HG03280 (cell line): ENCODE measurements around the gene FAM76B.
A peak's percentile ranks its signal among the peaks of the same experiment; 100 is the strongest.
"Not testable (repeated sequence)": the region's sequence is repeated elsewhere in the genome, so short reads cannot be mapped to it uniquely, and the experiment has no call there.

Source experiments
- ATAC-seq: cut with Tn5 transposase; IDR thresholded peaks from one replicate; pipeline ENCODE4 v1.9.1; 2021; ENCODE audit warnings: mild to moderate bottlenecking, moderate library complexity; ENCODE audit not compliant: unreplicated experiment

FAM76B gene

GRCh38 chr11:95789506-95790122 lies at the start of gene FAM76B:
Gene FAM76B (minus strand): TSS chr11:95789782. CDS start chr11:95789478, 304 bp downstream.
- ATAC-seq = peak; percentile 69

DNA sequence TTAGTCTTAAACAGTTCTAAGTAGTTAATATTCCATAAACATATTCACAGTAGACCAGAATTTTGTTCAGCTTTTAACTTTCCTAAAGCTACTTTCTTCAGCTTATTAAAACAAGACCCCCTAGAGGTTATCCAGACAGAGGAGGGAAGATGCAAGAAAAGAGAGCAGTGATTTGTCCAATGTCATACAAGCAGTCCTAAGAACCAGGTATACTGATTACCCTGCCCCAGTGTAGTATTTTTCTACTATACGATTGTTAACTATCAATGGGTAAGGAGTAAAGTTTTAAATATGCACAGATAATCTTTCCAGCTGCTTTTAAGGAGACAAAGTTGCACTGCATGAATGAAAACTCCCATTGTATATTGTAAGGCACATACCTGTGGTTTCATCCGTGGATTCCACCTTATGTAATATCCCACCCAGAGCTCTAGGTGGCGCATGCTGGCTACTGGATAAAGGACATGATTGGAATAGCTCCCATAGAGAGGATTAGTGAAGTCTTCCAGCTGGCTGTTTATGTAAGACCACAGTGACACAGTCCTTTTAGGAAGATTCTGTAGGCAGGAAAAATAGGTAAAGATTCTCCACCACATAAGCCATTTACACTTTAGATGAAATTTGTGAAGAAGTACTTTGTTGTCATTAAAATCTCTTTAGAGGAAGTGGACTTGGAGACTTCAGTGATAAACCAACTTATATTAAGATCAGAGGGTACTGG lies 46.3 kb upstream of the FAM76B start:
- peak; percentile 90 for ATAC-seq

- no peak for ATAC-seq
These were observed 45.8 kb upstream of the FAM76B start for GRCh38 chr11:95835351-95835750.

DNA sequence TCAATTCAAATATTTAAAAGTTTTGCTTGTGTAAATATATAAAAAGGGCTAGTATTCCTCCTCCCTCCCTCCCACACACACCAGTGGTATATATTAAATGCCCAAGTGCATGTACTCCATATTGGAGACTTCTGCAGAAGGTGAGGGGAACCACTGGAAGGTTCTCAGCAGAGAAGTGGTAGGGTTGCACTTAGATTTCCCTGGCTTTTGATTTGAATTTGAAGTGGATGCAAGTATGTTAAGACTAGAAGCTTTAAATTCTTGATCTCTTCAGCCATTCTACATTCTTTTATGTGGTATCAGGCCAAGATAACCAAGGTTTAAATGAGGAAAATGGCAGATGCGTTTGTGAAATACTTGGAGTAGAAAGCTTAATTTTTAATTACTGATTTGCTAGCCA lies 43.8 kb upstream of the FAM76B start:
- no peak for ATAC-seq

- ATAC-seq = no peak
These were observed 43.2 kb upstream of the FAM76B start for GRCh38 chr11:95832763-95833162.

GRCh38 chr11:95831198-95831883 lies 41.8 kb upstream of the FAM76B start:
- ATAC-seq = no peak

GRCh38 chr11:95829580-95830259 lies 40.1 kb upstream of the FAM76B start:
- ATAC-seq = no peak

DNA sequence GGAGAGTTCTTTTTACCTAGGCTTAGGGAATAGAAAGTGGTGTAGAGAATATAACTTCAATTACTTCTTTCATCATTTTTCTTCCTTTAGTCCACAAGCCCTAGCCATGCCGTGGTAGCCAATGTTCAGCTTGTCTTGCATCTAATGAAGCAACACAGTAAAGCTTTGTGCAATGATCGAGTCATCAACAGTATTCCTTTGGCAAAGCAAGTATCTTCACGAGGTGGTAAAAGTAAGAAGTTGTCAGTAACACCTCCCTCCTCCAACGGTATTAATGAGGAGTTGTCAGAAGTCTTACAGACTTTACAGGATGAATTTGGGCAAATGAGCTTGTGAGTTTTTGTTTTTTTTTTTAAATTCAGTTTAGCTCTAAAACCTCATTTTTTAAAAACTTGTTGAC lies 38.1 kb upstream of the FAM76B start:
- ATAC-seq = no peak

- no peak for ATAC-seq
These were observed 32.1 kb upstream of the FAM76B start for GRCh38 chr11:95821640-95822039.

DNA sequence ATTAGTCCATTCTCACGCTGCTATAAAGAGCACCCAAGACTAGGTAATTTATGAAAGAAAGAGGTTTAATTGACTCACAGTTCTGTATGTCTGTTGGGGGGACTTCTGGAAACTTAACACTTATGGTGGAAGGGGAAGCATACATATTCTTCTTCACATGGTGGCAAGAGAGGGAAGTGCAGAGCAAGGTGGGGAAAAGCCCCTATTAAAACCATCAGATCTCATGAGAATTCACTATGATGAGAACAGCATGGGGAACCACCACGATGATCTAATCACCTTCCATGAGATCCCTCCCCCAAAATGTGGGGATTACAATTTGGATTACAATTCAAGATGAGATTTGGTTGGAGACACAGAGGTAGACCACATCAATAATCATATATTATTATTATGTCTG lies 26.5 kb upstream of the FAM76B start:
- no peak for ATAC-seq

- ATAC-seq = not testable (repeated sequence)
These were observed 21.5 kb upstream of the FAM76B start for GRCh38 chr11:95811052-95811451.

DNA sequence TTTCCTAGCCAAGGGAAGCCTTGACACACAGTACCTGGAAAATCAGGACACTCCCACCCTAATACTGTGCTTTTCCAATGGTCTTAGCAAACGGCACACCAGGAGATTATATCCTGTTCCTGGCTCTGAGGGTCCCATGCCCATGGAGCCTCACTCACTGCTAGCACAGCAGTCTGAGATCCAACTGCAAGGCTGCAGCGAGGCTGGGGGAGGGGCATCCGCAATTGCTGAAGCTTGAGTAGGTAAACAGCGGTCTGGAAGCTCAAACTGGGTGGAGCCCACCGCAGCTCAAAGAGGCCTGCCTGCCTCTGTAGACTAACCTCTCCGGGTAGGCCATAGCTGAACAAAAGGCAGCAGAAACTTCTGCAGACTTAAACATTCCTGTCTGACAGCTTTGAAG lies 16.9 kb upstream of the FAM76B start:
- not testable (repeated sequence) for ATAC-seq

DNA sequence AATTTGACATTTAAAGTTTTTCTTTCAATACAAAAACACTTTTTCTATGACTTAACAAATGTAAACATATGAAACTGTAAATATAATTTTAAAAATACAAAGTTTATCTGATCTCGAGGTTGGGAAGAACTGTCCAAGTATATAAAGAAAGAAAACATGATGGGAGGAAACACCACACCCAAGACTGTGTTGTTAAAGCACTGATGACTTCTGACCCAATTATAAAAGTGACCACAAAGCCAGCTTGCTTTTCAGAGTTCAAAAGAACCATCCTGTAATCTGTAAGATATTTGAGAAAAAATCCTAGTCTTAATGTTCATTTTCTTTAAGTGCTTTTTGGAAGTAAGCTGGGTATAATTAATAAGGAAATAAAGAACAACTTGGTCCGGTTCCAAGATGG lies 16.3 kb upstream of the FAM76B start:
- ATAC-seq = no peak

GRCh38 chr11:95803973-95804372 lies 14.4 kb upstream of the FAM76B start:
- ATAC-seq = no peak

DNA sequence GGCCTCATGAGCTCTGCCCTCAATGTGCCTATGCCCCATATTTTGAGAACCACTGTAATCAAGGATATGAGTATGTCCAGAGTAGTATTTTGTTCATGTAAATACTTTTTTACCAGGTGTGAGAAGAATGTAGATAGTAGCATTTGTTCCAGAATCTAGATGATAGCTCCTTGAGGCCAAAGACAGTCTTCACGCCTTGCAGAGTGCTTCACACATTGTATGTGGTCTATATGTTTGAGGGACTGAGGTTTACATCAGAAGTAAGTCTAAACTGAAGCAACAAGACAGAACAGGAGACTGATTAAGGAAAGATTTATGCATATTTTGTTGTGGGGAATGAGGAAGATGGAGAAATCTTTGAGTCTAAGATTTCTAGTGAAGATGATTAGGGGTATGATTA lies 13.2 kb upstream of the FAM76B start:
- ATAC-seq = no peak

- no peak for ATAC-seq
These were observed 10.9 kb upstream of the FAM76B start for GRCh38 chr11:95800438-95800837.

GRCh38 chr11:95799546-95799945 lies 10.0 kb upstream of the FAM76B start:
- no peak for ATAC-seq

- no peak for ATAC-seq
These were observed 6.9 kb upstream of the FAM76B start for GRCh38 chr11:95796501-95796900.

GRCh38 chr11:95795627-95796295 lies 6.2 kb upstream of the FAM76B start:
- ATAC-seq = no peak

- ATAC-seq = no peak
These were observed 4.5 kb upstream of the FAM76B start for GRCh38 chr11:95794086-95794485.

- no peak for ATAC-seq
These were observed 3.5 kb upstream of the FAM76B start for GRCh38 chr11:95793116-95793515.
